Gastroesophageal sphincter (tissue), 3 donors: ENCODE data around the gene JAM3.

Experiments used
- CTCF ChIP-seq, 4 experiments: fragments of 200-600 bp in 2 of 4; fragments of 450-650 bp in 2 of 4; sonication (generic) in 1 of 4; IDR thresholded peaks; one replicate each; pipeline ENCODE4 v1.5.1; 2017 to 2019; ENCODE audit warnings: antibody characterized with exemption in 4 of 4, mild to moderate bottlenecking in 2 of 4, moderate library complexity in 2 of 4
- POLR2A ChIP-seq, 2 donors: fragments of 450-650 bp; IDR thresholded peaks; one replicate each; pipeline ENCODE4 v1.6.1; 2017; ENCODE audit warnings: antibody characterized with exemption in 2 of 2, mild to moderate bottlenecking in 2 of 2, moderate library complexity in 1 of 2

- no peak for TF ChIP-seq CTCF (IDR thresholded peaks at IDR 0.05)
- TF ChIP-seq POLR2A (IDR thresholded peaks at IDR 0.05): no peak
Observed at GRCh38 chr11:134066943-134067885, 1.7 kb upstream of the JAM3 start.
